Esophagus muscularis mucosa (tissue), 4 donors: Measurements from ENCODE around the gene FUT4.

Experiments used
- EP300 ChIP-seq: sonication (generic); formaldehyde crosslinking; IDR thresholded peaks from one replicate; pipeline ENCODE4 v1.6.1; 2017; ENCODE audit warnings: antibody characterized with exemption
- POLR2A ChIP-seq: fragments of 450-650 bp; IDR thresholded peaks from one replicate; pipeline ENCODE4 v1.6.1; 2017; ENCODE audit warnings: antibody characterized with exemption, moderate library complexity, mild to moderate bottlenecking, low read depth
- TF ChIP-seq, protein P1 (sequence below), 3 experiments: fragments of 200-600 bp in 2 of 3; fragments of 450-650 bp in 1 of 3; sonication (generic) in 2 of 3; IDR thresholded peaks; one replicate each; pipeline ENCODE4 v1.5.1; 2017 to 2019; ENCODE audit warnings: antibody characterized with exemption in 3 of 3, mild to moderate bottlenecking in 2 of 3, moderate library complexity in 1 of 3

DNA sequence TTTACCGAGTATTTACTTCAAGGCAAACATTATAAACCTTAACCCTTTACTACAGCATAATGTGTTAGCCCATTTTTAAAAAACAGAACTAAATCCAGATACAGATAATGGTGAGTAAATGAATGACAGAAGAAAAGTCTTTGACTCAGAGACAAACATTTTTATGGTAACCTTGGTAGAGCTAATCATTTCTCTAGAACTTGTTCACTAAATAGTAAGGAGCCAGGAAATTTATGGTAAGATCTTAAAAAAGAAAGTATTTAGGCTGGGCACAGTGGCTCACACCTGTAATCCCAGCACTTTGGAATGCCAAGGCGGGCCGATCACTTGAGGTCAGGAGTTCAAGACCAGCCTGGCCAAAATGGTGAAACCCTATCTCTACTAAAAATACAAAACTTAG, 11.5 kb upstream of the FUT4 start:
- TF ChIP-seq, protein P1, sequence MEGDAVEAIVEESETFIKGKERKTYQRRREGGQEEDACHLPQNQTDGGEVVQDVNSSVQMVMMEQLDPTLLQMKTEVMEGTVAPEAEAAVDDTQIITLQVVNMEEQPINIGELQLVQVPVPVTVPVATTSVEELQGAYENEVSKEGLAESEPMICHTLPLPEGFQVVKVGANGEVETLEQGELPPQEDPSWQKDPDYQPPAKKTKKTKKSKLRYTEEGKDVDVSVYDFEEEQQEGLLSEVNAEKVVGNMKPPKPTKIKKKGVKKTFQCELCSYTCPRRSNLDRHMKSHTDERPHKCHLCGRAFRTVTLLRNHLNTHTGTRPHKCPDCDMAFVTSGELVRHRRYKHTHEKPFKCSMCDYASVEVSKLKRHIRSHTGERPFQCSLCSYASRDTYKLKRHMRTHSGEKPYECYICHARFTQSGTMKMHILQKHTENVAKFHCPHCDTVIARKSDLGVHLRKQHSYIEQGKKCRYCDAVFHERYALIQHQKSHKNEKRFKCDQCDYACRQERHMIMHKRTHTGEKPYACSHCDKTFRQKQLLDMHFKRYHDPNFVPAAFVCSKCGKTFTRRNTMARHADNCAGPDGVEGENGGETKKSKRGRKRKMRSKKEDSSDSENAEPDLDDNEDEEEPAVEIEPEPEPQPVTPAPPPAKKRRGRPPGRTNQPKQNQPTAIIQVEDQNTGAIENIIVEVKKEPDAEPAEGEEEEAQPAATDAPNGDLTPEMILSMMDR (IDR thresholded peaks at IDR 0.05), result no peak
- TF ChIP-seq POLR2A, result no peak
- TF ChIP-seq EP300, result no peak
